RKO (cell line): ENCODE results near the gene NWD2.
"Not testable (repeated sequence)": the region's sequence is repeated elsewhere in the genome, so short reads cannot be mapped to it uniquely, and the experiment has no call there.

ENCODE experiments used
- DNase-seq: peaks from one replicate; pipeline ENCODE4 v3.0.0-alpha.2; 2016; ENCODE audit warnings: low spot score

Gene NWD2

DNA sequence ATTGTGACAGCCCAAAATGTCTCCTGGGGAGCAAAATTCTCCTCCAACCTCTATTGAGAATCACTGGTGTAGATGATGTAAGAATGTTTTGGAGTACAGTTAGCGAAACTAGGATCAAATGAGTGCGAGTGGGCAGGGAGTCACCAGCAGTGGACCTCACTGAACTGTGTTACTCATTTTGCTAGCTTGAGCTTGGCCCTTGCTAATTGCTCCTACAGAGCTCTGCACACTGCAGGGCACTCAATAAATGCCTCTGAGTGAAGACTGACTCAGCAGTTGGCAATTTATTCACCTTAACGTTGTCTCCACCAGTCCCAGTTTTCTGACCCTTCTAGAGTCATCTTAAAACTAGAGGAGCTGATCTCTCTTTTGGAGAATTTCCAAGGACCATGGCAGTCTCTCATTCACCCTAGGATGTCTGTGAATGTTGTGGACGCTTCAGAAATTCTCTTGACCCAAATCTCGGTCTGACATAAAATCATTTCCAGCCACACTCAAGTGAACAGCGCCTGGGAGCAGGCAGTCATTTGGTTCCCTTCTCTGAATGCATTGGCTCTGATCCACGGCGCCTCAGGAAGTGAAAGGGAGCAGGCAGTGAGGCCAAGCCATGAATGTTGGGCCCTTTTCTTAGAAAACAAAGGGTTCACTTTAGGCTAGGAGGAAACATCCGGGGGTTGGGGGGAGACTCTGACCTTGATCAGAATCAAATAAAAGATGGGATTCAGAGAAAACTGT lies 148.1 kb downstream of the NWD2 start:
- peak; percentile 29 for DNase-seq

DNA sequence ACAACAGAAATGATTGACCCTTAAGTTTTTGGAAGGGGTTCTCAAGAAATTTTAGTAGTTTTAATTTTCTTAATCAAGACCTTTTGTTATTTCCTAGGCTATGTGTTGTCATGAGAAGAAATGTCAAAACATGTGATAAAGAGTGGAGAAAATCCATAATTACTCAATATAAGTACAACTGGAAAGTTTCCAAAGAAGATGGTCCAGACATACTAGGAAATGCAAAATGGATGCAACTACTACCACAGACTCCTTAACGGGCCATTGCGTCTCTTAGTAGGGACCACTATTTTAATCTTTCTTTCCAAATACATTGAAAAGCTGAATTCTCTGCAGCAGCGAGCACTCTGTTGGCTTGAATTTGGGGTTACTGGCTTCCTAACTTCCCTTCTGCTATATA lies 148.8 kb downstream of the NWD2 start:
- DNase-seq = no peak

DNA sequence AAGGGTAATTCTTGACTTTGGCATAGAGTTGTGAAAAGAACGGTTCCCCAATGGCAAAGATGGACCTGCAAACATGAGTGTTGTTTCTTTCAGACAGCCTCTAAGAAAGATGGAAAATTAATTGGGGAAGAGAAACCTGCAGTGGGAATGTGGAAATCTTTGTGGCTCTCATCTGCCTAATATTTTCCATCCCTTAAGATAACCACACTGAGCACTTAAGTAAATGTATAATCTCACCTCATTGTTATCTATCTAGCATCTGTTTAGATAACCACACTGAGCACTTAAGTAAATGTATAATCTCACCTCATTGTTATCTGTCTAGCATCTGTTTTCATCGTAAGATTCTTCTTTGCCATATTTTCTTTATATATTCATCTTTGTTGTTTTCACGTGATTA lies 149.3 kb downstream of the NWD2 start:
- DNase-seq = no peak

DNA sequence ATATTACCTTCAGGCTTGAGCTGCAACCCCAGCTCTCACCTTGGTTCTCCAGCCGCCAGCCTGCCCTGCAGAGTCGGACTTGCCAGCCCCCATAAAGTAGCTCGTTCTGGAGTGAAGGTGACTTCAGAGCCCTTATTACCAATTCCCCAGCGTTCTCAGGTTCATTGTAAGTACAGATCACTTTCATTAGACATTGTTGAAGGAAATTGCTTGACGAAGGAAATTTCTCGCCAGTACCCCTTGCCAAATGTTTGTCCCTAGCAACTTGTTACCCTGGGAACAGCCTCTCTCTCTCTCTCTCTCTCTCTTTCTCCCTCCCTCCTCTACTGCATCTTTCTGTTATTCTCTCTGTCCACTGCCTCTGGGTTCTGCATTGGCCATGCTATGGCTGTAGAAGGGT lies 153.0 kb downstream of the NWD2 start:
- DNase-seq = no peak

DNA sequence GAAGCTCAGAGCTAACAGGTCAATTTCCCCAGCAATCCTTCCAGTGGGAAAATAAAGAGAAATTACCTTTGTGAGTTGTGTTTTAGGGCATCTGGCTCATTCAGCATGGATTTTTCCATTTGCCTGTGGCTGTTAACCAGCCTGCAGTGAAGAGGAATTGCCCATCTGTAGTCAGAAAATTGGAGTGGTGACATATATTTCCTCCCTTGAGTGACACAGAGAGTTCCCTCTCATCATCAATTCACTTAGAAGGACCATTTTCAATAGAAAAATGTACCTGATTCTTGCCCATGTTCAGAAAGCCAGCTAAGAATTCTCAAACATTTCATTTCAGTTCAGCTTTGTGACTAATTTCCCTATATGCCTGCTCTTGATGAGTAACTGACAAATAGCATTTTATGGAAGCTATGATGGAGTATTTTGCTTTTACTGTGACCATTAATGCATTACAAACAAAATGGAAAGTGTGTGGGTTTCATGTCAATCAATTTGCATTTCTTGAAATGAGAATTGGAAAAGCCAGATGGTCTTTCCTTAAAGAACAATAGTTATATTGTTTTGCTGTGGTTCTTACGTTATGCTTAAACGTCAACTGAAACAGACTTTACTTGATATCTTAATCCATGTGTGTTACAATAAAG lies 155.8 kb downstream of the NWD2 start:
- DNase-seq = no peak

DNA sequence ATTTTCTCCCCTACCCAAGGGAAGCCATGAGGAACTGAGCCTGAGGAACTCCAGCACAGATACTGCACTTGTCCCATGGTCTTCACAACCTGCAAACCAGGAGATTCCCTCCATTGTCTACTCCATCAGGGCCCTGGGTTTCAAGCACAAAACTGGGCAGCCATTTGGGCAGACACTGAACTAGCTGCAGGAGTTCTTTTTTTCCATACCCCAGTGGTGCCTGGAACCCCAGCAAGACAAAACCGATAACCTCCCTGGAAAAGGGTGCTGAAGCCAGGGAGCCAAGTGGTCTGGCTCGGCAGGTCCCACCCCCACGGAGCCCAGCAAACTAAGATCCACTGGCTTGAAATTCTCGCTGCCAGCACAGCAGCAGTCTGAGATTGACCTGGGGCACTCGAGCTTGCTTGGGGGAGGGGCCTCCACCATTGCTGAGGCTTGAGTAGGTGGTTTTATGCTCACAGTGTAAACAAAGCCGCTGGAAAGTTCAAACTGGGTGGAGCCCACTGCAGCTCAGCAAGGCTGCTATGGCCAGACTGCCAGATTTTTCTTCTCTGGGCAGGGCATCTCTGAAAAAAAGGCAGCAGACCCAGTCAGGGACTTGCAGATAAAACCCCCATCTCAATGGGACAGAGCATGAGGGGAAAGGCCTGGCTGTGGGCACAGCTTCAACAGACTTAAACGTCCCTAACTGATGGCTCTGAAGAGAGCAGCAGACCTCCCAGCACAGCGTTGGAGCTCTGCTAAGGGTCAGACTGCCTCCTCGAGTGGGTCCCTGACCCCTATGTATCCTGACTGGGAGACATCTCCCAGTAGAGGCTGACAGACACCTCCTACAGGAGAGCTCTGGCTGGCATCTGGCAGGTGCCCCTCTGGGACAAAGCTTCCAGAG lies 163.6 kb downstream of the NWD2 start:
- not testable (repeated sequence) for DNase-seq

DNA sequence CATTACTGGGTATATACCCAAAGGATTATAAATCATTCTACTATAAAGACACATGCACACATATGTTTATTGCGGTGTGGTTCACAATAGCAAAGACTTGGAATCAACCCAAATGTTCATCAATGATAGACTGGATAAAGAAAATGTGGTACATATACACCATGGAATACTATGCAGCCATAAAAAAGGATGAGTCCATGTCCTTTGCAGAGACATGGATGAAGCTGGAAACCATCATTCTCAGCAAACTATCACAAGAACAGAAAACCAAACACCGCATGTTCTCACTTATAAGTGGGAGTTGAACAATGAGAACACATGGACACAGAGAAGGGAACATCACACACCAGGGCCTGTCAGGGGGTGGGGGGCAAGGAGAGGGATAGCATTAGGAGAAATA lies 169.1 kb downstream of the NWD2 start:
- not testable (repeated sequence) for DNase-seq

DNA sequence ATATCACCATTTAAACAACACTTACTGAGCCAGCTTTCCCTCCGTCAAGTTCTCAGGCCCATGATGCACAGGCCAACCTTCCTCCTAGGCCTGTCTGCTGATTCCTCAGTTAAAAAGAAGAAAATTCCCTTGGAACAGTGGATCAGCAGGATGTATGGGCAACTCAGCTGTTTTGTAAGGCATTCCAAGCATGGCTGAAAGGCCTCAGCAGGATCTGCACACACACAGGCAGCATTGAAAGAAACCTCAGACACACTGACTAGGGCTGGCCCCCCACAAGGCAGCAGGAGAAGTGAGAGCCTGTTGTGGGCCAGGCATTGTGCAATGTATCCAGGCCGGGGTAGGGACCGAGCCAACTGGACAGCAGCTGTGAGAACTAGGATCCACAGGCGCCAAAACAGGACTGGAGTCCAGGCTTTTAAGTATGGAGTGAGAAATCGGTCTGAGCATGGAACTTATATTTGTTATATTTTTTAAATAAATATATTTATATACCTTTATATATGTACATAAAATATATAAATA lies 171.4 kb downstream of the NWD2 start:
- no peak for DNase-seq

DNA sequence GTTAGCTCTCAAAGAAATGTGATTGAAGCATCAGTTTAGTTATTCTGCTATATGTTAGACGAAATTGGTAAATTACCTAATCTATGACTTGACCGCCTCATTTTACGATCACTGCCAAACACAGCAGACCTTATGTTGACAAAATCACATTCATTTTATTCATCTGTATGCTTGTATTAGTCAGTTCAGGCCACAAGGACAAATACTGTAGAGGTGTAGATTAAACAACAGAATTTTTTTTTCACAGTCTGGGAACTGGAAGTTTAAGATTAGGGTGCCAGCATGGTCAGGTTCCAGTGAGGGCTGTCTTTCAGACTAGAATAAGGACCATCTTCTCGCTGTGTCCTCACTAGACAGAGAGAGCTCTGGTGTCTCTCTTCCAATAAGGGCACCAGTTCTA lies 177.1 kb downstream of the NWD2 start:
- no peak for DNase-seq

DNA sequence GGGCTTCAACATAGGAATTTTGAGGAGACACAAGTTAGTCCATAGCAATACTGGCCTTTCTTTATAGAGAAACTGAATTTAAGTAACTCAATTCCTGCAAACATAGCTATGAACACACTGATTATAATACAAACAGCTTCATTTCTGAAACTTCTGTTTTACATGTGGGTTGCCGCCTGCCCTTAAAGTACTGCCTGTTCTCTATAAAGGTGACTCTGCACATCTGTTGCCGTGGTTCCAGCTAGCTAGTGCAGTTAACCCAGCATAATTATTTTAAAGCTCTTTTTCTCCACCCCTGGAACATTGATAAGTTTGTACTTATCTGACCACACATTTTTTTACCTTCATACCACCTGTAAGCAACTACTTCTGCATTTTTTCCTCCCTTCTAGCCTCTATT lies 177.6 kb downstream of the NWD2 start:
- no peak for DNase-seq

DNA sequence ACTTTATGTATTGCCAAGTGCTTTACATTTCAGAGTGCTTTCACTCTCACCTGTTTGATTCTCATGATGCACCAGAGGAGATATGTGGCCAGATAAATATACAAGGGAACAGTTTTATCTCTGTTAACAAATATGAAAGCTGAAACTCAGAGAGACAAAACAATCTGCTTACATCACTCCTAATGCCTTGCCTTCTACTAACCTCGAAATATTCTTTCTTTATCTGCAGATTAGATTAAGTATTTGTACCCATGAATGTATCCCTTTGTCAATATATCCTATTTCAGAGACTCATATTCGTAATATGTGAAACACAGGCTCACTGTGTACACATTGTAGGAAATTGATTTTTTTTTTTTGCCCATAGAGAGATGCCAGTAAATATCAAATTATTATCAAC lies 178.1 kb downstream of the NWD2 start:
- no peak for DNase-seq

DNA sequence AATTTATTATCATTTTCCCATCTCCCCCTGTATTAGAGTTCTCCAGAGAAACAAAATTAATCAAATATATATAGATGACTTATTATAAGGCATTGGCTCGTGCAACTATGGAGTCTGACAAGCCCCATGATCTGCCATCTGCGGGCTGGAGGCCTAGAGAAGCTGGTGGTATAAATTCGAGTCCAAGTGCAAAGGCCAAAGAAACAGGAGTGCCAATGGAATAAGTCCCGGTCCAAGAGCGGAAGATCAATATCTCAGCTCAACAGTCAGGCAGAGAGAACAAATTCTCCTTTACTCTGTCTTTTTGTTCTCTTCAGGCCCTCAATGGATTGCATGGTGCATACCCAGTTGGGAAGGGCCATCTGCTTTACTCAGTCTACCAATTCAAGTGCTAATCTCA lies 178.8 kb downstream of the NWD2 start:
- no peak for DNase-seq

DNA sequence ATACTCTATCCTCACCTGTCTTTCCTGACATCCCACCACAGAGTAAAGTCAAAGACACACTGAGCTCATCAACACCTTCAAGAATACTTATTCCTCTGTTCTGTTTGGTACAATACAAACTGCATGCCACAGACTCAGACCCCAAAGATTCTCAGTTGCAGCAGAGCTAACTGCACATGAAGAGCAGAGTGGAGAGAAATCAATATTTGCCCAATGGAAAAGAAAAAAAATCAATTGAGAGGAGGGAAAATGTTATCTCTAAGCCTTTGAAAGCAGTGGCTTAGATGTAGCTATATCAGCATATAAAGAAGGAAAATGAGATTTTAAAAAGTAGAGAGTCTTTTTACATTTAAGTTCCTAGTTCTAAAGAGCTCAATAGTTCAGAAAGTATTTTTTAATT lies 180.2 kb downstream of the NWD2 start:
- no peak for DNase-seq

DNA sequence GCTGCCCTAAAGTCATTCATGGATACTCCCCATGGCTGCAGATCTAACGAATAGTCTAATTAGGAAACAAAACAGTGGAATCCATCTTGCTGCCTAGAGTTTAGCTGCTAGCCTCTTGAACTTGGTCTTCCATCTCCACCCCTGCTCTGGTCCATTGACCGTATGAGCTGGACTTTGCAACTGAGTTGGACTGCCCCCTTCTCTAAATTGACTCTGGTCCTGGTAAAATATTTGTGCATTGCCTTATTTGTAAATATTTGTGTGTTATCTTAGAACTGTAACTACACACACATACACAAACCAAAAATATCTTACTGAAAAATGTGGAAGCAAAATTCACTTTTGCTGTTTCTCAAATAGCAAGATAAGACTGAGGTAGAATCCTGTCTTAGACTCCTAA lies 181.3 kb downstream of the NWD2 start:
- no peak for DNase-seq

DNA sequence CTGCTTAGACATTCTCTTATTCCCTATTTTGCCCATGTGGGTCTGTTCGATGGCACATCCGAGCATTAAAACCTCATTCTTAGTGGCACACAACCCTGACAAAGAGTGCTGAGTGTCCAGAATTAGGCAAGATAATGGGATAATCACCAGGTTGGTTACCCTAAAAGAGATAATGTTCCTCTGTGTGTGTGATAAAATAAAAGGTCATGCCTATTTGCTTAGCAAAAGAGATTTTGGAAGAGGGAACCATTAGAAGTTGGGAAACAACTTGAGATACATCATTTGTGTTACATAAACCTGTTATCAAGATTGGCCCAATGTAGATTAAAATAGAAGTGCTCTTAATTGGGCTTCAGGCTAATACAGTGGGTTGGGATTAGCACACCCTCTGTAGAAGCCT lies 182.7 kb downstream of the NWD2 start:
- DNase-seq = no peak

DNA sequence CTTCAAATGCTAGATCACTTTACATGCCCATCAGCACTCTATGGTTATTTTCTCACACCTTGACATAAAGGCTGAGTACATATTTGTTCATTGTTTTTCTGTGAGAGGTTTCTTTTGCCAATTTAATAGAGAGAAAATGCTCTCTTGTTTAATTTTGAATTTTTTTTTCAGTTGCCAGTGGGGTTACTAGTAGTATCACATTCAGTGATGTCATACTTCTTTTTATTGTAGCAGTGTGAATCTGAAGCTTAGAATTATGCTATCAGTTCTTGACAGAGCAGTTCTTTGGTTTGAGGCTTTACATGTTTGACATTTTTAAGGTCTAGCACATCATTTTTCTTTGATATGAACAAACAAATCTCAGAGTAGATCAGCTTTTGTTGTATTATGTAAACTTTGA lies 185.4 kb downstream of the NWD2 start:
- no peak for DNase-seq

DNA sequence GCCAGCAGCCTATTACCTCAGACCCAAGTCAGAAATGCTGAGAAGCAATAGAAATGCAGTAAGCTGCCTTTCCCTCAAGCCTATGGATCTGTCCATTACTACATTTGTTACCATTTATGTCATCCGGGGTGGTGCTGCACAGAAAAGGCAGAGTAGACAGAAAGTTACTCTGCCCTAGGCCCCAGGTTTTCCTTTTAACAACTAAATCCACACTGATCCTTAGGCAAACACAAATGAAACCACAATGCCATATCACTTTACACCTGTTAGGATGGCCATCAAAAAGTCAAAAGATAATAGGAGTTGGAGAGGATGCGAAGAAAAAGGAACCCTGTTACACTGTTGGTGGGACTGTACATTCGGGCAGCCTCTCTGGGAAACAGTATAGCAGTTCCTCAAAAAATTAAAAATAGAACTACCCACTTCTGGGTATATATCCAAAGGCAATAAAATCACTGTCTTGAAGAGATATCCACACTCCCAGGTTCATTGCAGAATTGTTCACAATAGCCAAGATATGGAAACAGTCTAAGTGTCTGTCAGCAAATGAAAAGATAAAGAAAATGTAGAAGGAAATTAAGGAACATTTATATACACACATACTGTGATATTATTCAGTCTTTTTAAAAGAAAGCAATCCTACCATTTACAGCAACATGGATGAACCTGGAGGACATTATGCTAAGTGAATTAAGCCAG lies 186.3 kb downstream of the NWD2 start:
- DNase-seq = no peak

DNA sequence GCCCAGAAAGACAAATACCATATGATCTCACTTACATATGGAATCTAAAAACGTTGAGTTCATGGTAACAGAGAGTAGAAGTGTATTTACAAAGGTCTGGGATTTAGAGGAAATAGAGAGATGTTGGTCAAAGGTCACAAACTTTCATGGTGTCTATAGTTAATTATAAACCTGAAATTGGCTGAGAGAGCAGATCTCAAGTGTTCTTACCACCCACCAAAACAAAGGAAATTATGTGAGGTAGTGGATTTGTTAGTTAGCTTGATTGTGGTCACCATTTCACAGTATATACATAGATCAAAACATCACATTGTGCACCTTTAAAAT lies 186.8 kb downstream of the NWD2 start:
- no peak for DNase-seq

DNA sequence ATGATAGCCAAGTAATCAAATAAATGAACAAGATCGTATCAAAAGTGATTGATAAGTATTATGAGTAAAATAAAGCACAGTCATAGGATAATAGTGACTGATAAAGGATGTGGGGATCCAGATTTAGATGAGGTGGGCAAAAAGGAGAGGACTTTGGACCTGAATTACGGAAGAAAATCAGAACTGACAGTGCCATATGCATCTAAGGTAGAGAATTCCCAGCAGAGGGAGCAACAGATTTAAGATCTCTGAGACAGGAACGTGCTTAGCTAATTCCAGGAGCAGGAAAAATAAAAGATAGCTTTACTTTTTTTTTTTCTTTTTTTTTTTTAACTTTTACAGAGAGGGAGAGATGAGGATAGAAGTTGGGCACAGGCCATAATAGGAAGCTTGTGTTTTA lies 189.9 kb downstream of the NWD2 start:
- DNase-seq = peak; percentile 46

DNA sequence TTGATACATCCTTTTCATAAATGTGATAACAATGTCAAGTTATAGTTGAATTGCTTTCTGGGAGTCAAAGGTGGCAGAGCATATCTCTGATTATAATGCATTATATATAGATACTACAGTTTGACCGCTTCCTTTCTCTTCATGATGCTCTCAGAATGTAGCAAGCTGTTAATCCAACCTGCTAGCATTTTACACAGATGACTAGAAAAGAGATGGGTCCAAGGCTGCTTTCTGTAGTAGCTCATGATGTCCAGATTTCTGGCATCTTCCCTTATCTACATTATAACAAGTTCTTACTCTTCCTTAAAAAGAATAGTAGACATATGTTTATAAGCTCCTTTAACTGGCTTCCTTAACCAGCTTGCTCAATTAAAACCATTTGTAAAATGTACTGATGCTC lies 192.0 kb downstream of the NWD2 start:
- DNase-seq = no peak

DNA sequence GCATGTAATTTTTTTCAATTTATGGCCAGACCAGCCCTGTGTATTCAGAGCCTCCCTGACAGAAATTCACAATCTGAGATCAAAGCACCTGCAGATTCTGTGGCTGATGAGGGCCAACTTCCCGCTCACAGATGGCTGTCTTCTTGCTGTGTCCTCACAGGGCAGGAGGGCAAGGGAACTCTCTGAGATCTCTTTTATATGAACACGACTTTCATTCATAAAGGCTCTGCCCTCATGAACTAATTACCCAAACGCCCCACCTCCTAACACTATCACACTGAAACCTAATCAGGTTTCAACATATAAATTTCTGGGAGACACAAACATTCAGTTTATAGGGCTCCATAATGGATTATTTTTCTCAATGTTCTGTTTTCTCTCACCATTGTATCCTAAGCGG lies 192.6 kb downstream of the NWD2 start:
- no peak for DNase-seq

DNA sequence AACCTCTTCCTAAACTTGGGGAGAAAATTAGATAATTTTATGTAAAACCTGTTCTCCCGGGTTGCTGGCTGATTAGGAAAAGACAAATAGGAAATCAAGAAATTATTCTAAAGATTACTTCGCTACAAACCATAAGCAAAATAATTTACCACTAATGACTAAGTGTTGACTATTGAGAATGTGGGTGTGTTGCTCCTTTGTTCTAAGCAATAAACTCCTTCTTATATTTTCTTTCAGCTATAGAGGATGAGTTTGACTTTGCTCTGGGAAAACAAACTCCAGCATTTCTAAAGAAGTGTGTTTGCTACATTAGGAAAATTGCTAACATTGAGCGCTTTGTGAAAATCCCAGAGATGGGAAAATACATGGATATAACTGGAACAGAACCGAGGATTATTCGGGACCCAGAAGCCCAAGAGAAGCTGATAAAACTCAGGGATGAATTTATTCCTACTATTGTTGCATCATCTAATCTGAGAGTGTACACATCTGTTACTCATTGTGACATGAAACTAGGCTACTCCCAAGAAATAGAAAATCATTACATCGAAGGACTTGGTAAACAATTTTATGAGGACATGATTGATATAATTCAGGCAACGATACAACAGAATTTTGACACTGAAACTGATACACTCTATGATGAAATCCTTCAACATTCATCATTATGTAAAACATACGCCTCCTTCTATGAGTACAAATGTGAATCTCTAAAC lies 194.2 kb downstream of the NWD2 start:
- DNase-seq = no peak
